HG02852 (cell line): ENCODE data around the gene DOCK6.

Source experiments
- ATAC-seq: cut with Tn5 transposase; IDR thresholded peaks from one replicate; pipeline ENCODE4 v1.9.1; 2021; ENCODE audit warnings: mild to moderate bottlenecking, moderate library complexity; ENCODE audit not compliant: unreplicated experiment

Gene DOCK6

GRCh38 chr19:11274533-11275086 lies 12.3 kb upstream of the DOCK6 start:
- no peak for ATAC-seq

- ATAC-seq: no peak
Observed at GRCh38 chr19:11273989-11274388, 11.7 kb upstream of the DOCK6 start.

DNA sequence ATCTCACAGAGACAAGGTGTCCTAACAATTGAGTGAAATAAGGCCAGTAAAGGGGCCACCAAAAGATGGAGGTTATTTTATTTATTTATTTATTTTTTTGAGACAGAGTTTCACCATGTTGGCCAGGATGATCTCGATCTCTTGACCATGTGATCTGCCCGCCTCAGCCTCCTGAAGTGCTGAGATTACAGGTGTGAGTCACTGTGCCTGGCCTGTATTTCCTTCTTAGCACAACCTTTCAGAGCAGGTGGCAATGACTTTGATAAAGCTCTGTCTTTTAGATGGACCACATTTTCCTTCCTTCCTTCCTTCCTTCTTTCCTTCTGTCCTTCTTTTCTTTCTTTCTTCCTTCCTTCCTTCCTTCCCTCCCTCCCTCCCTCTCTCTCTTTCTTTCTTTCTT lies 11.0 kb upstream of the DOCK6 start:
- ATAC-seq: no peak

DNA sequence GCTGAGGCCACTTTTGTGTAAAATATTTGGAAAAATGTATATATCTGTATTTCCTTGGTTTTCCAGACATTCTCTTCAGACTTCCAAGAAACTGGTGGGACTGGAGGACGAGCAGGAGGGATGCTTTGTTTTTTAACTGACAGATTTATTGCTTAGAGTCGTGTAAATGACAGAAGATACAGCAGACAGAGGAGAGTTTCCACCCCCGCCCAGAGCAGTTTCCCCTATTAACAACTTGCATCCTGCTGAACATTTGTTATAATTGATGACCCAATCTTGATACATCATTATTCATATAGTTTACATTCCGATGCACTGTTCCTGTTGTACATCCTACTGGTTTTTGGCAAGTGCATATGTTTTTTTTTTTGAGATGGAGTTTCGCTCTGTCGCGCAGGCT lies 7.1 kb upstream of the DOCK6 start:
- ATAC-seq: no peak

GRCh38 chr19:11268783-11269267 lies 6.5 kb upstream of the DOCK6 start:
- no peak for ATAC-seq

DNA sequence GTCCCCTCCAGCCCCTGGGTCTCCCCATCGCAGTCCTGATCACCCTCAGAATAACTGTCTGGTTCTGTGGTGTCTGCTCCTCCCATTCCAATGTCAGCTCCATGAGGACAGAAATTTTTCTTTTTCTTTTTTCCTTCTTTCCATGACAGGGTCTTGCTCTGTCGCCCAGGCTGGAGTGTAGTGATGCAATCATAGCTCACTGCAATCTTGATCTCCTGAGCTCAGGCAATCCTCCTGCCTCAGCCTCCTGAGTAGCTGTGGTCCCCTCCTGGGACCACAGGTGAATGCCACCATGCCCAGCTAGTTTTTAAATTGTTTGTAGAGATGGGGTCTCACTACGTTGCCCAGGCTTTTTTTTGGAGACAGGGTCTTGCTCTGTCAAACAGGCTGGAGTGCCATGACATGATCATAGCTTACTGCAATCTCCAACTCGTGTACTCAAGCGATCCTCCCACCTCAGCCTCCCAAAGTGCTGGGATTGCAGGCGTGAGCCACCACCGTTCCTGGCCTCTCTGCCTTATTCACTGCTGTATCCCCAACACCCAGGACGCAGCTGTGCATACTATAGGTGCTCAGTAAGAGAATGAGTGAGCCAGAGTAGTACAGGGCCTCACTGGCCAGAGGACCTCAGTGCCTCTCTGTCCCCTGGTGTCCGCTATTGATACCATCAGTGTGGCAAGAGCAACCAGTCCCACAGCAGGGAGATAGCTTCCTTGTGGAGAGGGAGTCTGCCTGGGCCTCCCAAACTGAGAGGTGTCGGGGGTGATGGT lies 5.2 kb upstream of the DOCK6 start:
- ATAC-seq: no peak

DNA sequence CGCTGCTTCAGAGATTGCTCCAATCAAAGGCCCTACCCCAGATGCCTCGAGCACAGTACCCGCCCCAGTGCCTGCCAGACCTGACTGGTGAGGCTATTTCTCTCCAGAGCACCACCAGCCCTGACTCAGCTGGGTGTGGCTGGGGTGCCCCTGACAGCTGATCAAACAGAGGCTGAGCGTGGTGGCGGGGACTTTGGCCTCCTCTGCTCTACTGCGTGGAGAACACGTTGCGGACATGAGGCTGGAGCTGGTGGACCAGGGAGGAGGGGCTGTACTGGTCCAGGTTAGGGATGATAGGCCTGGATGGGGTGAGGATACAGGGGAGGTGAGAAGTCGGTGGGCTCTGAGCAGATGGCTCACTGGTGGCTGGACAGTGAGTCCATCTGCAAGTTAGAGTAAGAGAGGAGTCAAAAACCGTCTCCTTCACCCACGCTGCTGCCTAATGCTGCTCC lies 3.5 kb upstream of the DOCK6 start:
- ATAC-seq: no peak

GRCh38 chr19:11265177-11265784 lies 3.0 kb upstream of the DOCK6 start:
- ATAC-seq: no peak

DNA sequence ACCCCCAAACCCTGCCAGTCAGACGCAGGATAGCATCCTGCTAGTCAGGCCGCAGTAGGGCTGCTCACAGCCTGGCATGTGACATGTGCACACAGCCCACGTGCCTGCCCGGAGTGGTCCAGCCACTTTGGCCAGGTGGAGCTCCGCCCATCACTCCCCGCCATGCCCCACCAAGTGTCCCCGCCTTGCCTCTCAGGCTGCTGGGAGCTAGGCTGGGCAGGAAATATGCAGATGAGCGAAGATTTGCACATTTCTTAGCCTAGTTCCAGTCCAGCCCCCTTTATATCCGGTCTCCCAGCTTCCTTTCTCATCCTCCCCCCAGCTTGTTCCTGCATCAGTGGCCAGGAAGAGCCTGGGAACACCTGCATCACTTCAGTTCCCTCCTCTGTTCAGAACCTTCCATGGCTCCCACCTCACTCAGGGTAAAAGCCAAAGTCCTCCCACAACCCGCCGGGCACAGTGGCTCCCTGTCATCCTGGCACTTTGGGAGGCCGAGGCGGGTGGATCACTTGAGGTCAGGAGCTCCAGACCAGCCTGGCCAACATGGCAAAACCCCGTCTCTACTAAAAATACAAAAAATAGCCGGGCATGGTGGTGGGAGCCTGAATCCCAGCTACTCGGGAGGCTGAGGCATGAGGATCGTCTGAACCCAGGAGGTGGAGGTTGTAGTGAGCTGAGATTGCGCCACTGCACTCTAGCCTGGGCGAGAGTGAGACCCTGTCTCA lies 2.3 kb upstream of the DOCK6 start:
- no peak for ATAC-seq

DNA sequence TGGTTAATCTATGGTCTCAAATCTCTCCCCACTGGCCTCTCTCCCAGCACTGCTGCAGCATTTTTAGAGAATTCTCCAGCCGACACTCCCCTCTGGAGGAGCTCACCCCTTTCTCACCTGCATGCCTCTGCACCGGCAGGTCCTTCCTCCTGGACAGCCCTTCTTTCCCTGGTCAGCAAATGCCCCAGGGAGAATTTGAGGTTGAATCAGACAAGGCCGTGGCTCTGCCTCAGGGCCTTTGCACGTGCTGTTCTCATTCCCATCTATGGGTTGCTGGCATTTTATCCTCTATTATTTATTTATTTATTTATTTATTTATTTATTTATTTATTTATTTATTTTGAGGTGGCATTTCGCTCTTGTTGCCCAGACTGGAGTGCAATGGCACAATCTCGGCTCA lies 1.4 kb upstream of the DOCK6 start:
- no peak for ATAC-seq

GRCh38 chr19:11261431-11261970 lies 823 bp downstream of the DOCK6 start:
- ATAC-seq: no peak

GRCh38 chr19:11260996-11261395 lies 1.3 kb downstream of the DOCK6 start:
- no peak for ATAC-seq

DNA sequence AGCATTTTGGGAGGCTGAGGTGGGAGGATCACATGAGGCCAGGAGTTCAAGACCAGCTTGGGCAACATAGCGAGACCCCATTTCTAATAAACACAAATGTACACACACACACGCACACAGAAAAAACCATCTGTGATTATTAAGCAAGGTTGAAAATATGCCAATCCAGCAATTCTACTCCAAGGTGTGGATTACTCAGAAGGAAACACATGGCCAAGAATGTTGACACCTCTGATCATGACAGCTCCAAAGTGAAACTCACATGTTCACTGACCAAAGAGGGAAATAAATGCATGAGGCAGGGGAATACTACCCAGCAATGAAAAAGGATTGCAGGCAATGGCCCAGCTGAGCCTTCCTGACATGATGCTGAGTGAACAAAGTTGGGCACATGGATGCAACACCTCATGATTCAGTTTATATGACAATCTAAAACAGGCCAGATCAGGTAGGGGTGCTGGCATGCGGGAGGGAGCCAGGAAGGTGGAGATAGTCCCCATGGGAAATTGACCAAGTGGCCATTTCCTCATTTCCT lies 4.4 kb downstream of the DOCK6 start:
- no peak for ATAC-seq

- ATAC-seq: no peak
Observed at GRCh38 chr19:11256189-11256588, 6.1 kb downstream of the DOCK6 start.

GRCh38 chr19:11254666-11255065 lies 7.7 kb downstream of the DOCK6 start:
- no peak for ATAC-seq

- no peak for ATAC-seq
Observed at GRCh38 chr19:11252665-11253355, 9.5 kb downstream of the DOCK6 start.

- ATAC-seq: no peak
Observed at GRCh38 chr19:11251650-11252314, 10.5 kb downstream of the DOCK6 start.

DNA sequence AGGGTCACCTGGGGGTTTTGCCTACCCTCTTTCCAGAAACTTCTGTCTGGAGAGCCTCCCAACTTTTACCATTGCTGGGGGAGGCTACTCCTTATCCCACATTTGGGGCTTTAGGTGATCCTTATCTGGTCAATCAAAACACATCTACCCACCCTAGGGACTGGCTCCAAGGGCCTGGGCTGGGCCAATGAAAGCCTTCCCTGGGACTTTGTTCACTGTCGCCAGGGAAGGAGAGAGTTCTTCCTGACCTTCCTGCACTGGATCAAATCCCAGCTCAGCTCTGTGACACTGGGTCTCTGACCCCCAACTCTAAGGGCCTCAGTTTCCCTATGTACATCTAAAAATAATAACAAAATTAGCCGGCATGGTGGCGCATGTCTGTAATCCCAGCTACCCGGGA lies 11.1 kb downstream of the DOCK6 start:
- ATAC-seq: no peak

GRCh38 chr19:11248852-11249251 lies 13.5 kb downstream of the DOCK6 start:
- ATAC-seq: no peak

- no peak for ATAC-seq
Observed at GRCh38 chr19:11247934-11248333, 14.4 kb downstream of the DOCK6 start.
